PC-9 (cell line): Measurements from ENCODE around the gene DCN.

Experiments used
- EZH2 ChIP-seq: fragments of 200-600 bp; sonication (generic); IDR thresholded peaks from 2 replicates; pipeline ENCODE4 v1.8.0; 2017; ENCODE audit warnings: antibody characterized with exemption, low read depth
- TF ChIP-seq, protein P1 (sequence below): fragments of 200-600 bp; sonication (generic); conservative IDR thresholded peaks from 2 replicates; pipeline ENCODE4 v1.6.1; 2017; ENCODE audit warnings: mixed run types, antibody characterized with exemption, mild to moderate bottlenecking, moderate library complexity

DNA sequence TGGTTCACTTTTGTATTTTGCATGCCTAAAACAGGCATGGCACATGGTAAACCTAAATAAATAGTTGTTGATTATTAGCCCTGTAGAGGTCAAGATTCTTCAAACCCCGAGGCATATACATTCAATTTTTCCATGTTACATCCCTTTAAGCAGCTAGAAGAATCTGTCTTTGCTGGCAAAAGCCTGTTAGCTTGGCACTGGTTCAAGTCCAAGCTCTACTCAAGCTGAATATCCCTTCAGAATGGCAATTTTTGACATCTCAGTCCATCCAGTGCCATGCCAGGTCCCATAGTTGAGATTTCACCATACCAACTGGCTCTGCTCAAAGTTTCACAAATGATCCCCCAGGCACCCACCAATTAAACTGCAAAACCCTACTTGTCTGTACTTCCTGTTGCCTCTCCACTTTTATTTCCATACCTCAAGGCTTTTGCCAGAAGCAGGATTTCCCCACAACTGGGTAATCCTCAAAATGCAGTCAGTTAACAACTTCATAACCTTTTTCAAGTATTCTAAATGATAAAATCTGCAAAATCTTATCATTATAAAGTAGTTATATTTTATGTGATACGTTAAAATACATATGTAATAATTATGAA, 9.0 kb upstream of the DCN start:
- TF ChIP-seq, protein P1, sequence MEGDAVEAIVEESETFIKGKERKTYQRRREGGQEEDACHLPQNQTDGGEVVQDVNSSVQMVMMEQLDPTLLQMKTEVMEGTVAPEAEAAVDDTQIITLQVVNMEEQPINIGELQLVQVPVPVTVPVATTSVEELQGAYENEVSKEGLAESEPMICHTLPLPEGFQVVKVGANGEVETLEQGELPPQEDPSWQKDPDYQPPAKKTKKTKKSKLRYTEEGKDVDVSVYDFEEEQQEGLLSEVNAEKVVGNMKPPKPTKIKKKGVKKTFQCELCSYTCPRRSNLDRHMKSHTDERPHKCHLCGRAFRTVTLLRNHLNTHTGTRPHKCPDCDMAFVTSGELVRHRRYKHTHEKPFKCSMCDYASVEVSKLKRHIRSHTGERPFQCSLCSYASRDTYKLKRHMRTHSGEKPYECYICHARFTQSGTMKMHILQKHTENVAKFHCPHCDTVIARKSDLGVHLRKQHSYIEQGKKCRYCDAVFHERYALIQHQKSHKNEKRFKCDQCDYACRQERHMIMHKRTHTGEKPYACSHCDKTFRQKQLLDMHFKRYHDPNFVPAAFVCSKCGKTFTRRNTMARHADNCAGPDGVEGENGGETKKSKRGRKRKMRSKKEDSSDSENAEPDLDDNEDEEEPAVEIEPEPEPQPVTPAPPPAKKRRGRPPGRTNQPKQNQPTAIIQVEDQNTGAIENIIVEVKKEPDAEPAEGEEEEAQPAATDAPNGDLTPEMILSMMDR = no peak
- no peak for TF ChIP-seq EZH2
